Lower lobe of right lung (tissue), 2 donors: ENCODE results near the gene PIAS1. TPM values are rescaled to one million over a fixed set of nuclear protein-coding genes. Genes with fewer than 3 reads are reported as not detected.

Experiments used
- ATAC-seq, 2 donors: fragments of 200-7000 bp; cut with Tn5 transposase; one replicate each; pipeline ENCODE4 v1.9.1; 2020 to 2022; ENCODE audit warnings: mild to moderate bottlenecking in 2 of 2, moderate library complexity in 2 of 2
- DNase-seq: peaks from one replicate; pipeline ENCODE4 v3.0.0-alpha.2; 2020
- H3K27ac ChIP-seq: fragments of 200-600 bp; one replicate; pipeline ENCODE4 v1.8.0; 2022
- H3K27me3 ChIP-seq: fragments of 200-600 bp; one replicate; pipeline ENCODE4 v1.8.0; 2022; ENCODE audit warnings: low read depth
- H3K36me3 ChIP-seq: fragments of 200-600 bp; one replicate; pipeline ENCODE4 v1.8.0; 2022; ENCODE audit warnings: mild to moderate bottlenecking
- H3K4me1 ChIP-seq: fragments of 200-600 bp; one replicate; pipeline ENCODE4 v1.8.0; 2022
- H3K4me3 ChIP-seq: fragments of 200-600 bp; one replicate; pipeline ENCODE4 v1.8.0; 2022; ENCODE audit warnings: mild to moderate bottlenecking
- H3K9me3 ChIP-seq: fragments of 200-600 bp; one replicate; pipeline ENCODE4 v1.8.0; 2022
- intact Hi-C: fragments of 100-400 bp; cut with DNase I; formaldehyde crosslinking; loops from one replicate; pipeline ENCODE4 v1.11.0; 2022
- total RNA-seq: library from RNA; stranded (reverse); fragmentation: NEBNext Ultra II Directional; extraction: Animal tissue kit (Norgen Biotek cat#: 25700); gene quantifications from one replicate; pipeline ENCODE4 v1.2.1, GENCODE V29; 2021
- TF ChIP-seq, protein P1 (sequence below): fragments of 200-600 bp; IDR thresholded peaks from one replicate; pipeline ENCODE4 v1.8.0; 2022; ENCODE audit warnings: antibody characterized with exemption, mild to moderate bottlenecking
- donor health status: DM: no; HTN: yes; CAD: no; lungs with severe emphysema.

The PIAS1 gene
- total RNA-seq, 1 donor from 2014 or later, result 73.1 TPM

DNA sequence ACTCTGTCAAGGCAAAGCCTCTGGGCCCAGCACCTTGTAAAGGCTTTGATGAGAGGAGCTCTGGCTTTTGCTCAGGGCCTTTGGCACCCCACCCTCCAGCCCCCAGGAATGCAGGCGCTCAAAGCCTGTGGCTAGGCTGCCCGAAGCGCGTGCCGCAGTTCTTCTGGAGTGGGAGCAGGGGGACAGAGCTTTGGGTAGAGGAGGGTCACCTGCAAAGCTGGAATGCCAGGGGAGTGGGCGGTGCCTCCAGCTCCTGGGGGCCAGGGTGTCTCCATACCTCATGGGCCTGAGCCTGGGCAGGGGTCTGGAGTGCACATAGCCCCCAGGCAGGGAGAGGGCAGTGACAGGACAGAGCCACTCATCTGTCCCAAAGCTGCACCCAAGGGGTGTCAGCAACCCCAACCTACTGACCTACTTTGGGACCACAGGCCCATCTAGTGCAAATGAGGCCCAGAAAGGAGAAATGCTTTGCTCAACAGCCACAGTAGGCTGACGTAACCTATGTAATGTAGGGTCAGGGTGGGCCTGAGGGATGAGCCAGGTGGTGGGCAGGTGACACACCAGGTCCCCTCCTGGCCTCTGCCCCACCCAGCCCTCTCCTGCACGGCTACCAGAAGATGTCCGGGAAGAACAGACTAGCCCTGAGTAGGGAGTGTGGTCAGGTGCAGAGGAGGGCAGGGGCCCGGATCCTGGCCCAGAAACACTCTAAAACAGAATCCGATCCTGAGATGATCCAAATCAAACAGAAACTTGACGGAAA, 153.2 kb downstream of the PIAS1 start:
- no peak overlapping the region for H3K4me3 ChIP-seq
- H3K9me3 ChIP-seq, result no peaks in the 10 kb centered on the region
- H3K27me3 ChIP-seq, result no peaks in the 10 kb centered on the region
- no peak for ATAC-seq
- TF ChIP-seq, protein P1, sequence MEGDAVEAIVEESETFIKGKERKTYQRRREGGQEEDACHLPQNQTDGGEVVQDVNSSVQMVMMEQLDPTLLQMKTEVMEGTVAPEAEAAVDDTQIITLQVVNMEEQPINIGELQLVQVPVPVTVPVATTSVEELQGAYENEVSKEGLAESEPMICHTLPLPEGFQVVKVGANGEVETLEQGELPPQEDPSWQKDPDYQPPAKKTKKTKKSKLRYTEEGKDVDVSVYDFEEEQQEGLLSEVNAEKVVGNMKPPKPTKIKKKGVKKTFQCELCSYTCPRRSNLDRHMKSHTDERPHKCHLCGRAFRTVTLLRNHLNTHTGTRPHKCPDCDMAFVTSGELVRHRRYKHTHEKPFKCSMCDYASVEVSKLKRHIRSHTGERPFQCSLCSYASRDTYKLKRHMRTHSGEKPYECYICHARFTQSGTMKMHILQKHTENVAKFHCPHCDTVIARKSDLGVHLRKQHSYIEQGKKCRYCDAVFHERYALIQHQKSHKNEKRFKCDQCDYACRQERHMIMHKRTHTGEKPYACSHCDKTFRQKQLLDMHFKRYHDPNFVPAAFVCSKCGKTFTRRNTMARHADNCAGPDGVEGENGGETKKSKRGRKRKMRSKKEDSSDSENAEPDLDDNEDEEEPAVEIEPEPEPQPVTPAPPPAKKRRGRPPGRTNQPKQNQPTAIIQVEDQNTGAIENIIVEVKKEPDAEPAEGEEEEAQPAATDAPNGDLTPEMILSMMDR, result no peak
- no peaks in the 10 kb centered on the region for H3K36me3 ChIP-seq
- peaks cover 39% of the 10 kb centered on the region for H3K4me1 ChIP-seq
- intact Hi-C loops, result no loop called here
- no peak for DNase-seq
- H3K27ac ChIP-seq, result no peak overlapping the region

DNA sequence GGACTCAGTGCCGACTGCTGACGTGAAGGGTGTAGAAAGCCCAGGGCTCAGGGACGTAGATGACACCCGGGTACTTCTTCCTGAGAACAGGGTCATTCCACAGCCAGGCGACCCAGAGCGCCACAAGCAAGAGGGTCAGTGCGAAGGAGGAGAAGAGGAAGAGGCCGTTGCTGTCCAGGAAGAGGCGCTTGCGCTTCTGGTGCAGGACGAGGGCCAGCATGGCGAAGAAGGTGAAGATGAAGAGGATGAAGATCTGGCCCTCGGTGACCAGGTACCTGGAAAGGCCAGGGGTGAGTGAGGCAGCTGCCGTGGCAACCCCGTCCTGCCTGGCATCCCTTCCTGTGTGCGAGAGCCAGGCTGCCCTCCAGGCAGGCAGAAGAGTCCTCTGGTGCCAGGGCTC, 154.0 kb downstream of the PIAS1 start:
- DNase-seq, result no peak
- Histone ChIP-seq H3K27me3 (no peaks in the 10 kb centered on the region), H3K27ac (no peak overlapping the region), H3K36me3 (no peaks in the 10 kb centered on the region), H3K4me1 (peaks cover 39% of the 10 kb centered on the region), H3K9me3 (no peaks in the 10 kb centered on the region), H3K4me3 (no peak overlapping the region)
- TF ChIP-seq, protein P1, result no peak
- ATAC-seq, result no peak
- intact Hi-C loops, result no loop called here

- H3K27me3 ChIP-seq, result no peaks in the 10 kb centered on the region
- no peak overlapping the region for H3K27ac ChIP-seq
- no peak overlapping the region for H3K4me3 ChIP-seq
- DNase-seq, result no peak
- H3K36me3 ChIP-seq, result no peaks in the 10 kb centered on the region
- TF ChIP-seq, protein P1, result no peak
- intact Hi-C loops, result no loop called here
- peaks cover 39% of the 10 kb centered on the region for H3K4me1 ChIP-seq
- no peaks in the 10 kb centered on the region for H3K9me3 ChIP-seq
- ATAC-seq, result no peak
Measured at GRCh38 chr15:68208636-68209240, 154.6 kb downstream of the PIAS1 start.

DNA sequence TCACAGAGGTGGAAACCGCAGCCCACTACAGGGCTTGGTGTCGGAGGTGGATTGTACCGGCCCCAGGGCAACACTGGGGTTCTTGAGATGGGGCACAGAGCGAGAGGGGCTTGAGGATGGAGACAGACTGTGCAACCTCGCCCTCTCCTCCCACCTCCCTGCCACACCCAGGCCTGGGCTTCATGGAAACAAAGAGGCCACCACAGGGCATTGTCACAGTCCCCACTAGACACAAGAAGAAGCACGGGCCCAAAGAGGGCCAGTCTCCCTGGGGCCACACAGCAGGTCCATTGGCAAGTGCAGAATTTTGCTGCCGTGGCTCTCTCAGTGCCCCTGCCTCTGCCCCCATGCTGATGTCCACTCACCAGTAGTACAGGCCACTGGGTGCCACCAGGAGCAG, 155.2 kb downstream of the PIAS1 start:
- no peak for ATAC-seq
- TF ChIP-seq, protein P1, result no peak
- Histone ChIP-seq H3K36me3 (no peaks in the 10 kb centered on the region), H3K27ac (no peak overlapping the region), H3K4me1 (peaks cover 34% of the 10 kb centered on the region), H3K9me3 (no peaks in the 10 kb centered on the region), H3K27me3 (no peaks in the 10 kb centered on the region), H3K4me3 (no peak overlapping the region)
- intact Hi-C loops, result no loop called here
- no peak for DNase-seq

DNA sequence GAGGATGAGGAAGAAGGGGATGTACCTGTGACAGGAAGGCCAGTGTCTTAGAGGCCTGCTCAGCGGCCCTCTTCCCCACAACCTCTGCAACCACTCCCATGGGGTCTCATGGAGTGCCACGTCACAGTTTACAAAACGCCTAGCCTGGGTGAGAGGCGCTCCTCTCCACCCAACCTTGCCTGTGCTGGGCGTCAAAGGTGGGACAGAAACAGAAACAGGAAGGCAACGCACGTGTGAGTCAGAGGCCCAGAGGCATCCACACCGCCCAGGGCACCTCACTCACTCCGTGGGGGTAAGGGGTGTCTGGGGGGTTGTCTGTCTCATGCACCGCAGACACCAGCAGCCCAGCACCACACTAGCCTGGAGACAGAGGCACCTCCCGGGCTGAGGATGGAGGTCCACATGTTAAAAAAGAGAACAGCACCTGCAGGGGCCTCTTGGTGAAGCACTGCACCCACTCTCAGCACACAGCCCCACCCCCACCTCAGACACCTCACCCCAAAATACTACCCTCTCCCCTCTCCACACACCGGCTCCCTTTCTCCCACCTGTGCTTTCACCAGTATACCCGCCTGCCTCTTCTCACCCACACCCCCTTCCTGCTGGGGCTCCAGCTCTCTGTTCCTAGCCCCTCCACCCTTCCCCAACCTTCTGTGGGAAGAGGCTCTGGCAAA, 155.8 kb downstream of the PIAS1 start:
- intact Hi-C loops, result no loop called here
- TF ChIP-seq, protein P1, result no peak

More for the DNA sequence above, 155.8 kb downstream of the PIAS1 start:
- Histone ChIP-seq H3K4me3 (no peak overlapping the region), H3K36me3 (no peaks in the 10 kb centered on the region), H3K27ac (no peak overlapping the region), H3K4me1 (peaks cover 28% of the 10 kb centered on the region), H3K9me3 (no peaks in the 10 kb centered on the region), H3K27me3 (no peaks in the 10 kb centered on the region)
- ATAC-seq, result no peak
- DNase-seq, result no peak
